Loucy (cell line): ENCODE results near the gene SYT8.

Source experiments
- EZH2phosphoT487 ChIP-seq: fragments of 200-600 bp; IDR thresholded peaks from 2 replicates; pipeline ENCODE4 v1.6.1; 2018; ENCODE audit warnings: antibody characterized with exemption, mild to moderate bottlenecking, moderate library complexity, borderline replicate concordance
- TF ChIP-seq, protein P1 (sequence below): fragments of 200-600 bp; sonication (generic); conservative IDR thresholded peaks from 2 replicates; pipeline ENCODE4 v1.5.1; 2014; ENCODE audit warnings: mild to moderate bottlenecking, antibody characterized with exemption, low read length

DNA sequence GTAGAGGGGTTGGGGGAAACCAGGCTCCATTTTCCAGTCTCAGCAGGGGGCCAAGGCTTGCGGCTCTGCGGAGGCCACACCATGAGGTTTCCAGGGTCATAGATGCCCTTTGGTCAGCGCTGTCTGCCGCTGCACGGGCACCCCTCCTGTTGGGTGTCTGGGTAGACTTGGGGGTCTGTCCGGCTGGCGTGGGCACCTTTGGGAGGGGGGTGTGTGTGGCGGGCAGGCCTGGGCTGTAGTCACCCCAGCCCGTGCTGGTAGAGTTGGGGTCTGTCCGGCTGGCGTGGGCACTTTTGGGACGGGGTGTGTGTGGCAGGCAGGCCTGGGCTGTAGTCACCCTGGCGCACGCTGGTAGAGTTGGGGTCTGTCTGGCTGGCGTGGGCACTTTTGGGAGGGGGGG lies 36.7 kb downstream of the SYT8 start:
- TF ChIP-seq, protein P1, sequence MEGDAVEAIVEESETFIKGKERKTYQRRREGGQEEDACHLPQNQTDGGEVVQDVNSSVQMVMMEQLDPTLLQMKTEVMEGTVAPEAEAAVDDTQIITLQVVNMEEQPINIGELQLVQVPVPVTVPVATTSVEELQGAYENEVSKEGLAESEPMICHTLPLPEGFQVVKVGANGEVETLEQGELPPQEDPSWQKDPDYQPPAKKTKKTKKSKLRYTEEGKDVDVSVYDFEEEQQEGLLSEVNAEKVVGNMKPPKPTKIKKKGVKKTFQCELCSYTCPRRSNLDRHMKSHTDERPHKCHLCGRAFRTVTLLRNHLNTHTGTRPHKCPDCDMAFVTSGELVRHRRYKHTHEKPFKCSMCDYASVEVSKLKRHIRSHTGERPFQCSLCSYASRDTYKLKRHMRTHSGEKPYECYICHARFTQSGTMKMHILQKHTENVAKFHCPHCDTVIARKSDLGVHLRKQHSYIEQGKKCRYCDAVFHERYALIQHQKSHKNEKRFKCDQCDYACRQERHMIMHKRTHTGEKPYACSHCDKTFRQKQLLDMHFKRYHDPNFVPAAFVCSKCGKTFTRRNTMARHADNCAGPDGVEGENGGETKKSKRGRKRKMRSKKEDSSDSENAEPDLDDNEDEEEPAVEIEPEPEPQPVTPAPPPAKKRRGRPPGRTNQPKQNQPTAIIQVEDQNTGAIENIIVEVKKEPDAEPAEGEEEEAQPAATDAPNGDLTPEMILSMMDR, result no peak
- TF ChIP-seq EZH2phosphoT487, result no peak
